Calu3 (cell line): Measurements from ENCODE around the gene KMO. TPM values are rescaled to one million over a fixed set of nuclear protein-coding genes. Genes with fewer than 3 reads are reported as not detected.

ENCODE experiments used
- BruUV-seq: library from RNA; stranded (reverse); fragments of 400-500 nt; replicated peaks from 2 replicates; lab custom pipeline; 2021; lab: Mats Ljungman, UMichigan
- CTCF ChIA-PET: fragments of 300-600 bp; sonication (Branson Sonifier 250); formaldehyde crosslinking; loops from one replicate; lab custom pipeline; 2022; ENCODE audit warnings: antibody characterized with exemption; lab: Charles Lee
- DNase-seq: peaks from one replicate; pipeline ENCODE4 v3.0.0; 2022
- H3K27ac Mint-ChIP-seq: one replicate; pipeline ENCODE4 v1.8.0; 2022; ENCODE audit warnings: mixed read lengths; ENCODE audit not compliant: unreplicated experiment
- H3K27me3 Mint-ChIP-seq: one replicate; pipeline ENCODE4 v1.8.0; 2022; ENCODE audit warnings: mixed read lengths; ENCODE audit not compliant: unreplicated experiment
- H3K36me3 Mint-ChIP-seq: one replicate; pipeline ENCODE4 v1.8.0; 2022; ENCODE audit warnings: mild to moderate bottlenecking, moderate library complexity, mixed read lengths; ENCODE audit not compliant: insufficient read depth, unreplicated experiment
- H3K4me1 Mint-ChIP-seq: one replicate; pipeline ENCODE4 v1.8.0; 2022; ENCODE audit warnings: mild to moderate bottlenecking, low read depth, mixed read lengths; ENCODE audit not compliant: unreplicated experiment
- H3K4me3 Mint-ChIP-seq: one replicate; pipeline ENCODE4 v1.8.0; 2022; ENCODE audit warnings: mild to moderate bottlenecking, low read depth, moderate library complexity, mixed read lengths; ENCODE audit not compliant: unreplicated experiment
- H3K9me3 Mint-ChIP-seq: one replicate; pipeline ENCODE4 v1.8.0; 2022; ENCODE audit warnings: low read depth, mixed read lengths; ENCODE audit not compliant: unreplicated experiment
- CTCF ChIP-seq: fragments of 200-600 bp; IDR thresholded peaks from one replicate; pipeline ENCODE4 v1.8.0; 2022; ENCODE audit warnings: antibody characterized with exemption; ENCODE audit not compliant: unreplicated experiment
- intact Hi-C: fragments of 100-400 bp; cut with micrococcal nuclease; formaldehyde crosslinking; loops from one replicate; pipeline ENCODE4 v1.10.0; 2022; ENCODE audit not compliant: unreplicated experiment
- total RNA-seq: library from RNA; stranded (reverse); gene quantifications from 2 replicates; pipeline ENCODE4 v1.2.3, GENCODE V29; 2022

Gene KMO
- total RNA-seq, 1 experiment from 2014 or later: 0.85 TPM

GRCh38 chr1:241640867-241641622 is 108.9 kb downstream of the KMO start:
- peak overlapping the region; percentile 85 for H3K4me3 Mint-ChIP-seq
- DNase-seq: no peak
- TF ChIP-seq CTCF: no peak
- H3K27me3 Mint-ChIP-seq: no peaks in the 10 kb centered on the region
- H3K27ac Mint-ChIP-seq: peak overlapping the region; percentile 59
- H3K36me3 Mint-ChIP-seq: peaks cover 27% of the 10 kb centered on the region
- intact Hi-C loops: no loop called here
- peaks cover 48% of the 10 kb centered on the region for H3K4me1 Mint-ChIP-seq
- CTCF ChIA-PET: interaction anchor here (0.6 to 1.3 kb wide), 3 partner anchors 20 to 365 kb away, joined by 3 to 4 read pairs (median 3); no protein-coding TSS in a partner anchor
- BruUV-seq: no TSS peak
- H3K9me3 Mint-ChIP-seq: peaks cover 5% of the 10 kb centered on the region

- H3K4me1 Mint-ChIP-seq: peaks cover 47% of the 10 kb centered on the region
- peak overlapping the region; percentile 59 for H3K27ac Mint-ChIP-seq
- H3K4me3 Mint-ChIP-seq: no peak overlapping the region
- H3K27me3 Mint-ChIP-seq: no peaks in the 10 kb centered on the region
- peaks cover 27% of the 10 kb centered on the region for H3K36me3 Mint-ChIP-seq
- peaks cover 5% of the 10 kb centered on the region for H3K9me3 Mint-ChIP-seq
- intact Hi-C loops: no loop called here
- DNase-seq: peak; percentile 43
- BruUV-seq: no TSS peak
- TF ChIP-seq CTCF: no peak
- CTCF ChIA-PET: no interaction called here
Measured at GRCh38 chr1:241641773-241642592, 109.8 kb downstream of the KMO start.

GRCh38 chr1:241642593-241642944 is 110.4 kb downstream of the KMO start:
- peaks cover 42% of the 10 kb centered on the region for H3K4me1 Mint-ChIP-seq
- H3K4me3 Mint-ChIP-seq: no peak overlapping the region
- H3K27me3 Mint-ChIP-seq: no peaks in the 10 kb centered on the region
- H3K36me3 Mint-ChIP-seq: peaks cover 27% of the 10 kb centered on the region
- peaks cover 5% of the 10 kb centered on the region for H3K9me3 Mint-ChIP-seq
- CTCF ChIA-PET: no interaction called here
- intact Hi-C loops: no loop called here
- no TSS peak for BruUV-seq
- TF ChIP-seq CTCF: no peak
- no peak for DNase-seq
- peak overlapping the region; percentile 59 for H3K27ac Mint-ChIP-seq

- BruUV-seq: no TSS peak
- peaks cover 25% of the 10 kb centered on the region for H3K4me1 Mint-ChIP-seq
Measured at GRCh38 chr1:241644259-241644658, 112.1 kb downstream of the KMO start.

More at GRCh38 chr1:241644259-241644658, 112.1 kb downstream of the KMO start:
- Mint-ChIP-seq H3K27me3 (no peaks in the 10 kb centered on the region), H3K4me3 (no peak overlapping the region), H3K27ac (no peak overlapping the region), H3K9me3 (peaks cover 5% of the 10 kb centered on the region), H3K36me3 (peaks cover 20% of the 10 kb centered on the region)
- intact Hi-C loops: no loop called here
- no peak for DNase-seq
- CTCF ChIA-PET: interaction anchor here (1.3 kb wide), 1 partner anchor 14 kb away, joined by 4 read pairs; no protein-coding TSS in a partner anchor
- TF ChIP-seq CTCF: no peak
